Measurements from ENCODE around the gene TCF12.

The TCF12 gene

DNA sequence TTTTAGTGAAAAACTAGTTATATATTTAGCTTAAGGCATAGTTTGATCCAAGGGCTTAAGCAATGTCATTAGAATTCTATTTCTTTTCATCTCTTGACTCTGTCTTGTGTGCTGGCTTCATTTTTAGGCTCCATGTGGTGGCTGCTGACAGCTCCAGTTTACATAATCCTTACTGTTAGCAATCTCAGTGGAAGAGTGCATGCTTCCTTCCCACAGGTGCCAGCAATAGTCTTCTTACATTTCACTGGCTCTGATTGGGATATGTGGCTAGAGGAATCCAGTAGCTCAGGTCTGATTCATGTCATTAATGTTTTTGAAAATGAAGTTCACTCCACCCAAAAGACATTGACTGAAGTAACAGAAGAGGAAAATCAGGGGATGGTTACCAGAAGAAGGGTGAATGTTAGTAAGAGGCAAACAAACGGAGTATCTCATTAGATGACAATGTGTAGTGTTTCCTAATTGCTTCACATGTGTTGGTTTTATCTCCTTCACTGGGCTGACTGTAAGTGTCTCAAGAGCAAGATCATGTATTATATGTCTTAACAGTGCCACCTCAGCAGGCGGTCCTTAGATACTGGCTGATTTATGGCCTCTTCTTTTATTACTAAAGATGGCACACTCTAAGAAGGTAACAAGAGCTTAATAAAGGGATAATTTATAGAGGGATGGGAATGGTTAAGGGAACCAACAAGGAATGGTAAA lies 25.6 kb upstream of the TCF12 start:
- DNase-seq (ENCODE audit: insufficient read length, low spot score) (no peak), FAIRE-seq (no peak)
- TF ChIP-seq, protein P1, sequence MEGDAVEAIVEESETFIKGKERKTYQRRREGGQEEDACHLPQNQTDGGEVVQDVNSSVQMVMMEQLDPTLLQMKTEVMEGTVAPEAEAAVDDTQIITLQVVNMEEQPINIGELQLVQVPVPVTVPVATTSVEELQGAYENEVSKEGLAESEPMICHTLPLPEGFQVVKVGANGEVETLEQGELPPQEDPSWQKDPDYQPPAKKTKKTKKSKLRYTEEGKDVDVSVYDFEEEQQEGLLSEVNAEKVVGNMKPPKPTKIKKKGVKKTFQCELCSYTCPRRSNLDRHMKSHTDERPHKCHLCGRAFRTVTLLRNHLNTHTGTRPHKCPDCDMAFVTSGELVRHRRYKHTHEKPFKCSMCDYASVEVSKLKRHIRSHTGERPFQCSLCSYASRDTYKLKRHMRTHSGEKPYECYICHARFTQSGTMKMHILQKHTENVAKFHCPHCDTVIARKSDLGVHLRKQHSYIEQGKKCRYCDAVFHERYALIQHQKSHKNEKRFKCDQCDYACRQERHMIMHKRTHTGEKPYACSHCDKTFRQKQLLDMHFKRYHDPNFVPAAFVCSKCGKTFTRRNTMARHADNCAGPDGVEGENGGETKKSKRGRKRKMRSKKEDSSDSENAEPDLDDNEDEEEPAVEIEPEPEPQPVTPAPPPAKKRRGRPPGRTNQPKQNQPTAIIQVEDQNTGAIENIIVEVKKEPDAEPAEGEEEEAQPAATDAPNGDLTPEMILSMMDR (IDR thresholded peaks at IDR 0.05; ENCODE audit: insufficient read depth, missing control alignments) = no peak

DNA sequence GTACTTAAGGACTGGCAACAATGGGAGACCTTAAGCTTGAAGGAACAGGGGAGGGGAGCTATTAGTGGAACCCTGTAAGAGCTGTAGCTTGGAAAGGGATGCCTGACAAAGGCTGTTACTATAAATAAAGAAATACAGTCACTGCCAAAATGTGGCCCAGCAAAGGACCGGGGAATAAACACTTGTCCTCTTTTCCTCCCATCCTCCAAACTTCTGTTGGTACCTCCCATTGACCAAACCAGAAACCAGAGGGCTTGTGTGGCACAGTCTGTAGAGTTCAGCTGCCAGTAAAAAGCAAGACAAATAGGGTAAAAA lies 25.1 kb upstream of the TCF12 start:
- no peak for DNase-seq (ENCODE audit: insufficient read length, low spot score)
- no peak for FAIRE-seq
- TF ChIP-seq, protein P1 (IDR thresholded peaks at IDR 0.05; ENCODE audit: insufficient read depth, missing control alignments) = no peak

DNA sequence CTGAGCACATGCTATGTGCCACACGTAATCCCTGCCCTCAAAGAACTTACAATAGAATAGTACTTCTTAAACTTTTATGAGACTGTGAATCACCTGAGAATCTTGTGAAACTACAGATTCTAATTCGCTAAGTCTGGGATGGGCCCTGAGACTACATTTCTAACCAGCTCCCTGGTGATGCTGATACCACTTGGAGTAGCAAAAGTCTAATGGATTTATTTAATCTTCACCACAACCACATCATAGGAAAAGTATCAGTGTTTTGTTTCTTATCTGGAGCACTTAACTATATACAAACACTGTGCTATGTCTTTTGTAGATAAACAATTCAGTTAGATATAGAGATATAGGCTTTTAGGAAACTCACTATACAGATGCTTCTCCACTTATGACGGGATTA lies 23.8 kb upstream of the TCF12 start:
- TF ChIP-seq, protein P1 (IDR thresholded peaks at IDR 0.05; ENCODE audit: insufficient read depth, missing control alignments) = no peak
- DNase-seq (ENCODE audit: insufficient read length, low spot score) (no peak), FAIRE-seq (no peak)

- TF ChIP-seq, protein P1 (IDR thresholded peaks at IDR 0.05; ENCODE audit: insufficient read depth, missing control alignments) = no peak
- FAIRE-seq = no peak
- DNase-seq (ENCODE audit: insufficient read length, low spot score) = no peak
Observed at GRCh38 chr15:56901931-56902330, 16.5 kb upstream of the TCF12 start.

DNA sequence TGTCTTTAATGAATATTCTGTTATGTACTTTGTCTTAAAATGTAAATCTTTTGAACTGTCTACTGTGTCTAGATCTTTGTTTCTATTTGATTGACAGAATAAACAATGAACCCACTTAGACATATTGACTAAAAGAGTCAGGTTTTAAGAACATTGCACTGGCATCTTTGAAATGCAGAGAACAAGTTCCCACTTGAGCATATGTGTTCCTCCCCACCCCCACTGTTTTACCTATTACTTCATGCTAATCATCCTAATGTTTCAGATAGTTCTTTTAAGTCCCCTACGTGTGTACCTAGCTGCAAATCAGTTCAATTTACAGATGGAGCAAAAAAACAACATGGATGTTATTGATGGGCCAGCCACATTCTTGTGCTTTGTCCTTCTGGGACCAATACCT lies 11.7 kb upstream of the TCF12 start:
- TF ChIP-seq, protein P1 (IDR thresholded peaks at IDR 0.05; ENCODE audit: insufficient read depth, missing control alignments) = no peak
- DNase-seq (ENCODE audit: insufficient read length, low spot score) (no peak), FAIRE-seq (no peak)

DNA sequence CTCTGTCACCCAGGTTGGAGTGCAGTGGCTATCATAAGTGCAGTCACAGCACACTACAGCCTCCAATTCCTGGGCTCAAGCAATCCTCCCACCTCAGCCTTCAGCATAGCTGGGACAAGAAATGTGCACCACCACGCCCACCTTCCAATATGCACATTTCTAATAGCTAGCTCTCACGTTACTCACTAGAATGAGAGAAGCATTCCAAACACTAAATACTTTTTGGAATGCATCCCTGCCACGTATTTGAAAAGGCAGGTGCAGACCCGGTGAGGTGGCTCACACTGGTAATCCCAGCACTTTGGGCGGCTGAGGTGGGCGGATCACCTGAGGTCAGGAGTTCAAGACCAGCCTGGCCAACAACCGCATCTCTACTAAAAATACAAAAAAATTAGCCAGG lies 7.6 kb upstream of the TCF12 start:
- no peak for FAIRE-seq
- TF ChIP-seq, protein P1 (IDR thresholded peaks at IDR 0.05; ENCODE audit: insufficient read depth, missing control alignments) = no peak
- no peak for DNase-seq (ENCODE audit: insufficient read length, low spot score)

DNA sequence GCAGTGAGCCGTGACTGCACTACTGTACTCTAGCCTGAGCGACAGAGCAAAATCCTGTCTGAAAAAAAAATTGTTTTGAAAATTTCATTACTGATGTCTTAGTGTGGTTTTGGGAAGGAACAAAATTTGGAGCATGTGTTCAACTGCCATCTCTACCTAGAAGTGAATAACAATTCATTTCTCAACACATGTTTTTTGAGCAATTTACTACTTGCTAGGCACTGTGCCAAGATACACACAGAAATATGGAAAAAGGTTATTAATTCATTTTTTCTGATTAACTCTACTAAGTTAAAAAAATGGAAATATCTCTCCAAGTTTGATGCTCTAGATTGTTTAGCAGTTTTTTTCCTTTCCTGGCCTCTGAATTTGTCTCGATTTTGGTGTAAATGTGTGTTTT lies 5.2 kb upstream of the TCF12 start:
- FAIRE-seq (no peak), DNase-seq (ENCODE audit: insufficient read length, low spot score) (no peak)
- TF ChIP-seq, protein P1 (IDR thresholded peaks at IDR 0.05; ENCODE audit: insufficient read depth, missing control alignments) = no peak
